K562 (cell line): ENCODE data around the gene ERCC1. TPM values are rescaled to one million over a fixed set of nuclear protein-coding genes. Genes with fewer than 3 reads are reported as not detected.

ENCODE experiments used
- ATF1 ChIP-seq, 2 experiments: fragments of 450-650 bp in 1 of 2; IDR thresholded peaks; 2 replicates each; pipeline ENCODE4 v1.6.1; 2016; ENCODE audit warnings: missing compliant biosample characterization in 1 of 2, missing genetic modification characterization in 1 of 2
- BACH1 ChIP-seq: fragments of 200-800 bp; sonication (Bioruptor generic); IDR thresholded peaks from 2 replicates; pipeline ENCODE4 v1.6.1; 2016; ENCODE audit warnings: missing genetic modification characterization, missing compliant biosample characterization
- BHLHE40 ChIP-seq: IDR thresholded peaks from 2 replicates; pipeline ENCODE4 v1.6.1; 2011; ENCODE audit warnings: low read length, improper control_type of control experiment
- CBX5 ChIP-seq: IDR thresholded peaks from 2 replicates; pipeline ENCODE4 v1.6.1; 2014; ENCODE audit warnings: low read depth, borderline replicate concordance
- ELF2 ChIP-seq: fragments of 250-450 bp; sonication (Bioruptor Pico); IDR thresholded peaks from 2 replicates; pipeline ENCODE4 v1.5.0; 2021; ENCODE audit warnings: mild to moderate bottlenecking
- EP300 ChIP-seq: IDR thresholded peaks from 2 replicates; pipeline ENCODE4 v1.6.1; 2012; ENCODE audit warnings: low read length, improper control_type of control experiment
- ETV1 ChIP-seq: fragments of 450-650 bp; conservative IDR thresholded peaks from 2 replicates; pipeline ENCODE4 v1.6.1; 2016; ENCODE audit warnings: missing genetic modification characterization, control low read depth, low read depth, missing compliant biosample characterization
- FOXM1 ChIP-seq, 2 experiments: fragments of 450-650 bp in 1 of 2; sonication (generic) in 1 of 2; formaldehyde crosslinking in 1 of 2; IDR thresholded peaks; 2 replicates each; pipeline versions ENCODE4 v1.6.1 to v1.9.0; 2017 to 2022; ENCODE audit warnings: low read depth in 2 of 2, mild to moderate bottlenecking in 2 of 2, missing genetic modification reagents in 1 of 2, moderate library complexity in 1 of 2
- SIRT6 ChIP-seq: IDR thresholded peaks from one replicate; pipeline ENCODE4 v1.6.1; 2012; ENCODE audit warnings: low read depth, mild to moderate bottlenecking, control low read depth, inconsistent platforms, low read length, moderate library complexity
- STAG1 ChIP-seq: sonication (generic); formaldehyde crosslinking; IDR thresholded peaks from 2 replicates; pipeline ENCODE4 v1.5.0; 2020; ENCODE audit warnings: missing genetic modification reagents, borderline replicate concordance
- TBP ChIP-seq: optimal IDR thresholded peaks from 2 replicates; pipeline ENCODE3; 2011; ENCODE audit warnings: low read depth, low read length, improper control_type of control experiment
- TCF3 ChIP-seq: sonication (generic); formaldehyde crosslinking; IDR thresholded peaks from 2 replicates; pipeline ENCODE4 v1.4.0; 2020; ENCODE audit warnings: mild to moderate bottlenecking, missing genetic modification reagents
- THAP12 ChIP-seq: fragments of 250-450 bp; sonication (Bioruptor Pico); IDR thresholded peaks from 2 replicates; pipeline ENCODE4 v1.9.0; 2021; ENCODE audit warnings: mild to moderate bottlenecking, inconsistent platforms
- TRIM25 ChIP-seq: fragments of 450-650 bp; IDR thresholded peaks from 2 replicates; pipeline ENCODE4 v1.7.0; 2016; ENCODE audit warnings: borderline replicate concordance
- ZNF23 ChIP-seq: fragments of 250-450 bp; sonication (Bioruptor Pico); IDR thresholded peaks from 2 replicates; pipeline ENCODE4 v1.4.0; 2020; ENCODE audit warnings: mild to moderate bottlenecking
- ZNF24 ChIP-seq: fragments of 450-650 bp; IDR thresholded peaks from 2 replicates; pipeline ENCODE4 v1.6.1; 2016
- ZNF512 ChIP-seq: IDR thresholded peaks from 2 replicates; pipeline ENCODE4 v1.6.1; 2016; ENCODE audit warnings: missing genetic modification characterization, missing compliant biosample characterization
- ZNF551 ChIP-seq: fragments of 250-450 bp; sonication (Bioruptor Pico); IDR thresholded peaks from 2 replicates; pipeline ENCODE4 v1.5.0; 2021; ENCODE audit warnings: mild to moderate bottlenecking, moderate library complexity
- polyA plus RNA-seq, 8 experiments: library from polyadenylated mRNA; depleted of rRNA in 4 of 8; stranded (reverse) in 5 of 8; unstranded in 3 of 8; fragments of >200 nt; fragmentation: Nextera tagmentation in 2 of 8; fragmentation: Illumina TruSeq in 1 of 8; extraction: Ambion mirVana in 2 of 8; extraction: Trizol in 1 of 8; gene quantifications; 2 replicates each; pipeline versions ENCODE4 v1.2.1 to v1.2.3, GENCODE V29; 2011 to 2014; ENCODE audit warnings: inconsistent platforms in 1 of 8, missing spikeins in 1 of 8
- total RNA-seq, 7 experiments: library from RNA; depleted of rRNA in 6 of 7; stranded (reverse); fragments of >200 nt in 6 of 7; fragmentation: Illumina TruSeq in 2 of 7; extraction: Trizol in 2 of 7; gene quantifications; 2 replicates each; pipeline versions ENCODE4 v1.2.1 to v1.2.3, GENCODE V29; 2011 to 2021; ENCODE audit warnings: low replicate concordance in 1 of 7
- TF ChIP-seq, protein P1 (sequence below), 2 experiments: fragments of 150-350 bp in 1 of 2; IDR thresholded peaks; 2 replicates each; pipeline ENCODE4 v1.6.1; 2012 to 2016; ENCODE audit warnings: low read depth in 2 of 2, low read length in 2 of 2, mild to moderate bottlenecking in 1 of 2, moderate library complexity in 1 of 2

The ERCC1 gene
- total and polyA plus RNA-seq, 9 of the 15 experiments (the other 6 are each of a cell fraction or from before 2014, with no cell fraction given), result 9.3 to 92.6 (median 60.0) TPM

DNA sequence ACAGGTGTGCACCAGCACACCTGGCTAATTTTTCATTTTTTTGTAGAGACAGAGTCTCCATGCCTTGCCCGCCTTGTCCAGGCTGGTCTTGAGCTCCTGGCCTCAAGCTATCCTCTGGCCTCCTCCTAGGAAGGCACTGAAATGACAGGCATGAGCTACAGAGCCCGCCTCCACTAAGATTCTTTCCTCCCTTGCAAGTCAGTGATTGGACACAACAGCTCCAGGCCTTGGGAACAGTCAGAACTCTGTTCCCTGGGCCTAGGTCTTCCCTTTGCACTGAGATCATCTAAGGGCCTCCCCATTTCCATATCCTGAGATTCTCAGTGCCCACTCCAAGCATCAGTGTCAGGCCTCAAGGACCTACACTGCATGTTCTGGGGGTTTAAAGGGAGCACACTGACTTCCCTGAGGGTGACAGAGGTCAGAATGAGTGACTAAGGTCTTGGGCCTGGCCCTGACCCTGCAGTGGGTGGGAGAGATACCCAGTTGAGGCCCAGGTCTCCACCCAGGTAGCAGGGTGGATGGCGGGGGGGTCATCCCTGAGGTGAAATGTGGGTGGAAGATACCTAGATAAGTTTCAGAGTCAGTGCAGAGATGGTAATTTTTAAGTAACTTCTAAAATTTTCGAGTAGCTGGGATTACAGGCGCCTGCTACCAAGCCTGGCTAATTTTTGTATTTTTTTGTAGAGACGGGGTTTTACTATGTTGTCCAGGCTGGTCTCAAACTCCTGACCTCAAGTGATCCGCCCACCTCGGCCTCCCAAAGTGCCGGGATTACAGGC, 17.3 kb upstream of the ERCC1 start (continued):
- TF ChIP-seq TRIM25, result no peak
- TF ChIP-seq CBX5, result no peak
- TF ChIP-seq EP300, result peak; percentile 28; the same call in 1 of the 2 replicates
- no peak for TF ChIP-seq ZNF23 (CRISPR knock-in tag)
- TF ChIP-seq, protein P1, sequence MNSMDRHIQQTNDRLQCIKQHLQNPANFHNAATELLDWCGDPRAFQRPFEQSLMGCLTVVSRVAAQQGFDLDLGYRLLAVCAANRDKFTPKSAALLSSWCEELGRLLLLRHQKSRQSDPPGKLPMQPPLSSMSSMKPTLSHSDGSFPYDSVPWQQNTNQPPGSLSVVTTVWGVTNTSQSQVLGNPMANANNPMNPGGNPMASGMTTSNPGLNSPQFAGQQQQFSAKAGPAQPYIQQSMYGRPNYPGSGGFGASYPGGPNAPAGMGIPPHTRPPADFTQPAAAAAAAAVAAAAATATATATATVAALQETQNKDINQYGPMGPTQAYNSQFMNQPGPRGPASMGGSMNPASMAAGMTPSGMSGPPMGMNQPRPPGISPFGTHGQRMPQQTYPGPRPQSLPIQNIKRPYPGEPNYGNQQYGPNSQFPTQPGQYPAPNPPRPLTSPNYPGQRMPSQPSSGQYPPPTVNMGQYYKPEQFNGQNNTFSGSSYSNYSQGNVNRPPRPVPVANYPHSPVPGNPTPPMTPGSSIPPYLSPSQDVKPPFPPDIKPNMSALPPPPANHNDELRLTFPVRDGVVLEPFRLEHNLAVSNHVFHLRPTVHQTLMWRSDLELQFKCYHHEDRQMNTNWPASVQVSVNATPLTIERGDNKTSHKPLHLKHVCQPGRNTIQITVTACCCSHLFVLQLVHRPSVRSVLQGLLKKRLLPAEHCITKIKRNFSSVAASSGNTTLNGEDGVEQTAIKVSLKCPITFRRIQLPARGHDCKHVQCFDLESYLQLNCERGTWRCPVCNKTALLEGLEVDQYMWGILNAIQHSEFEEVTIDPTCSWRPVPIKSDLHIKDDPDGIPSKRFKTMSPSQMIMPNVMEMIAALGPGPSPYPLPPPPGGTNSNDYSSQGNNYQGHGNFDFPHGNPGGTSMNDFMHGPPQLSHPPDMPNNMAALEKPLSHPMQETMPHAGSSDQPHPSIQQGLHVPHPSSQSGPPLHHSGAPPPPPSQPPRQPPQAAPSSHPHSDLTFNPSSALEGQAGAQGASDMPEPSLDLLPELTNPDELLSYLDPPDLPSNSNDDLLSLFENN (IDR thresholded peaks at IDR 0.05; ENCODE audit: low read depth in 2 of 2, low read length in 2 of 2), result no peak
- TF ChIP-seq FOXM1 (IDR thresholded peaks at IDR 0.05; ENCODE audit: low read depth), result no peak
- TF ChIP-seq FOXM1 (CRISPR knock-in tag; IDR thresholded peaks at IDR 0.05; ENCODE audit: low read depth), result no peak
- TF ChIP-seq TBP, result no peak
- no peak for TF ChIP-seq TCF3 (CRISPR knock-in tag)
- no peak for TF ChIP-seq ZNF512 (tag)
- TF ChIP-seq STAG1 (CRISPR knock-in tag), result no peak
- TF ChIP-seq ATF1 (CRISPR knock-in tag; IDR thresholded peaks at IDR 0.05), result no peak
- no peak for TF ChIP-seq ATF1 (tag; IDR thresholded peaks at IDR 0.05)
- no peak for TF ChIP-seq ELF2 (CRISPR knock-in tag)
- TF ChIP-seq ZNF551 (CRISPR knock-in tag), result no peak
- no peak for TF ChIP-seq ETV1 (tag)
- TF ChIP-seq THAP12 (CRISPR knock-in tag), result no peak
- TF ChIP-seq SIRT6, result no peak
- TF ChIP-seq BHLHE40, result no peak
- no peak for TF ChIP-seq ZNF24
- TF ChIP-seq BACH1 (tag), result no peak
